ENCODE measurements around the gene OR6C6.

- TF ChIP-seq, protein P1, sequence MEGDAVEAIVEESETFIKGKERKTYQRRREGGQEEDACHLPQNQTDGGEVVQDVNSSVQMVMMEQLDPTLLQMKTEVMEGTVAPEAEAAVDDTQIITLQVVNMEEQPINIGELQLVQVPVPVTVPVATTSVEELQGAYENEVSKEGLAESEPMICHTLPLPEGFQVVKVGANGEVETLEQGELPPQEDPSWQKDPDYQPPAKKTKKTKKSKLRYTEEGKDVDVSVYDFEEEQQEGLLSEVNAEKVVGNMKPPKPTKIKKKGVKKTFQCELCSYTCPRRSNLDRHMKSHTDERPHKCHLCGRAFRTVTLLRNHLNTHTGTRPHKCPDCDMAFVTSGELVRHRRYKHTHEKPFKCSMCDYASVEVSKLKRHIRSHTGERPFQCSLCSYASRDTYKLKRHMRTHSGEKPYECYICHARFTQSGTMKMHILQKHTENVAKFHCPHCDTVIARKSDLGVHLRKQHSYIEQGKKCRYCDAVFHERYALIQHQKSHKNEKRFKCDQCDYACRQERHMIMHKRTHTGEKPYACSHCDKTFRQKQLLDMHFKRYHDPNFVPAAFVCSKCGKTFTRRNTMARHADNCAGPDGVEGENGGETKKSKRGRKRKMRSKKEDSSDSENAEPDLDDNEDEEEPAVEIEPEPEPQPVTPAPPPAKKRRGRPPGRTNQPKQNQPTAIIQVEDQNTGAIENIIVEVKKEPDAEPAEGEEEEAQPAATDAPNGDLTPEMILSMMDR (IDR thresholded peaks at IDR 0.05; ENCODE audit: low read depth, low read length, poor library complexity, severe bottlenecking): no peak
- no peak for TF ChIP-seq EZH2phosphoT487 (IDR thresholded peaks at IDR 0.05; ENCODE audit: borderline replicate concordance, low read length)
These were observed 17.7 kb upstream of the OR6C6 start, which contains the start of gene OR6C1 for GRCh38 chr12:55314043-55314442.
